Right renal cortex interstitium (tissue), 3 donors: Measurements from ENCODE around the gene SPINT3. TPM values are rescaled to one million over a fixed set of nuclear protein-coding genes. Genes with fewer than 3 reads are reported as not detected.

Experiments
- DNase-seq, 3 donors: peaks; one replicate each; pipeline ENCODE4 v3.0.0-alpha.2; 2013; ENCODE audit warnings: low read depth in 3 of 3, low spot score in 2 of 3
- polyA plus RNA-seq, 3 donors: library from polyadenylated mRNA; unstranded; fragments of 120-200 nt; gene quantifications; one replicate each; pipeline ENCODE4 v1.2.1, GENCODE V29; 2013; ENCODE audit not compliant: insufficient read length in 3 of 3

Gene SPINT3
- polyA plus RNA-seq: not detected

- no peak for DNase-seq
Measured at GRCh38 chr20:45515147-45515913, at the start of gene SPINT3. SPINT3 (minus strand) TSS chr20:45515622; CDS start chr20:45515608, 14 bp downstream.

- no peak for DNase-seq
Measured at GRCh38 chr20:45564760-45565276, 49.4 kb upstream of the SPINT3 start.

- DNase-seq: no peak
Measured at GRCh38 chr20:45555198-45555597, 39.8 kb upstream of the SPINT3 start.

GRCh38 chr20:45552456-45552855 is 37.0 kb upstream of the SPINT3 start:
- no peak for DNase-seq

GRCh38 chr20:45550765-45551164 is 35.3 kb upstream of the SPINT3 start:
- no peak for DNase-seq

- no peak for DNase-seq
Measured at GRCh38 chr20:45548410-45548809, 33.0 kb upstream of the SPINT3 start.

GRCh38 chr20:45547206-45547770 is 31.9 kb upstream of the SPINT3 start, which contains the start of gene EPPIN:
EPPIN (minus strand) TSS chr20:45547401; CDS start chr20:45547357, 44 bp downstream.
- DNase-seq: no peak

- DNase-seq: no peak
Measured at GRCh38 chr20:45545754-45546453, 30.5 kb upstream of the SPINT3 start.

- DNase-seq: no peak
Measured at GRCh38 chr20:45545351-45545750, 29.9 kb upstream of the SPINT3 start.

GRCh38 chr20:45539382-45539781 is 24.0 kb upstream of the SPINT3 start, which contains the start of gene WFDC6:
WFDC6 (minus strand) TSS chr20:45539482; CDS start chr20:45539407, 75 bp downstream.
- DNase-seq: no peak

- DNase-seq: no peak
Measured at GRCh38 chr20:45538209-45538799, 22.9 kb upstream of the SPINT3 start.

GRCh38 chr20:45527294-45527693 is 11.9 kb upstream of the SPINT3 start:
- no peak for DNase-seq

- DNase-seq: no peak
Measured at GRCh38 chr20:45523821-45524220, 8.4 kb upstream of the SPINT3 start.

GRCh38 chr20:45518282-45518681 is 2.9 kb upstream of the SPINT3 start:
- peak in 1 of 3 donors; percentile 5 for DNase-seq

- DNase-seq: no peak
Measured at GRCh38 chr20:45510242-45510862, 5.1 kb downstream of the SPINT3 start.

GRCh38 chr20:45509091-45509490 is 6.3 kb downstream of the SPINT3 start:
- DNase-seq: no peak

GRCh38 chr20:45508068-45508886 is 7.1 kb downstream of the SPINT3 start:
- no peak for DNase-seq

- no peak for DNase-seq
Measured at GRCh38 chr20:45507011-45507820, 8.2 kb downstream of the SPINT3 start.

GRCh38 chr20:45506398-45506797 is 9.0 kb downstream of the SPINT3 start:
- DNase-seq: no peak
